Vagina (tissue), 2 donors: ENCODE results near the gene VILL. TPM values are rescaled to one million over a fixed set of nuclear protein-coding genes. Genes with fewer than 3 reads are reported as not detected.
A peak's percentile ranks its signal among the peaks of the same experiment; 100 is the strongest.

ENCODE experiments used
- DNase-seq, 2 donors: peaks; one replicate each; pipeline ENCODE4 v3.0.0-alpha.2; 2017; ENCODE audit errors: extremely low spot score in 2 of 2
- H3K27ac ChIP-seq: fragments of 200-600 bp; sonication (generic); one replicate; pipeline ENCODE4 v1.5.1; 2019
- H3K27me3 ChIP-seq: fragments of 200-600 bp; sonication (generic); one replicate; pipeline ENCODE4 v1.5.1; 2019
- H3K36me3 ChIP-seq, 2 donors: fragments of 200-600 bp; sonication (generic); one replicate each; pipeline ENCODE4 v1.5.1; 2017 to 2019
- H3K4me1 ChIP-seq: fragments of 200-600 bp; sonication (generic); one replicate; pipeline ENCODE4 v1.5.1; 2019
- H3K4me3 ChIP-seq, 2 donors: fragments of 200-600 bp; sonication (generic); 1 replicate in 1 of 2; 2 replicates in 1 of 2; pipeline ENCODE4 v1.5.1; 2016 to 2019
- H3K9me3 ChIP-seq: fragments of 200-600 bp; sonication (generic); one replicate; pipeline ENCODE4 v1.5.1; 2019
- POLR2A ChIP-seq, 2 donors: fragments of 450-650 bp; IDR thresholded peaks; one replicate each; pipeline ENCODE4 v1.6.1; 2017; ENCODE audit warnings: antibody characterized with exemption in 2 of 2, mild to moderate bottlenecking in 2 of 2, moderate library complexity in 2 of 2
- POLR2AphosphoS5 ChIP-seq, 2 donors: sonication (generic); formaldehyde crosslinking; IDR thresholded peaks; one replicate each; pipeline ENCODE4 v1.9.0; 2017; ENCODE audit warnings: antibody characterized with exemption in 2 of 2, mild to moderate bottlenecking in 2 of 2, low read depth in 1 of 2; ENCODE audit not compliant: insufficient read depth in 1 of 2
- intact Hi-C: fragments of 100-400 bp; cut with DNase I; formaldehyde crosslinking; loops from one replicate; pipeline ENCODE4 v1.15.1; 2023
- total RNA-seq: library from RNA; depleted of rRNA; stranded (reverse); fragments of >200 nt; gene quantifications from one replicate; pipeline ENCODE4 v1.2.3, GENCODE V29; 2016
- TF ChIP-seq, protein P1 (sequence below), 3 experiments: fragments of 450-650 bp in 2 of 3; fragments of 200-600 bp in 1 of 3; sonication (generic) in 1 of 3; IDR thresholded peaks; one replicate each; pipeline ENCODE4 v1.5.1; 2017 to 2019; ENCODE audit warnings: antibody characterized with exemption in 3 of 3, mild to moderate bottlenecking in 2 of 3, moderate library complexity in 2 of 3

Gene VILL
- total RNA-seq, 1 donor from 2014 or later = 7.9 TPM

DNA sequence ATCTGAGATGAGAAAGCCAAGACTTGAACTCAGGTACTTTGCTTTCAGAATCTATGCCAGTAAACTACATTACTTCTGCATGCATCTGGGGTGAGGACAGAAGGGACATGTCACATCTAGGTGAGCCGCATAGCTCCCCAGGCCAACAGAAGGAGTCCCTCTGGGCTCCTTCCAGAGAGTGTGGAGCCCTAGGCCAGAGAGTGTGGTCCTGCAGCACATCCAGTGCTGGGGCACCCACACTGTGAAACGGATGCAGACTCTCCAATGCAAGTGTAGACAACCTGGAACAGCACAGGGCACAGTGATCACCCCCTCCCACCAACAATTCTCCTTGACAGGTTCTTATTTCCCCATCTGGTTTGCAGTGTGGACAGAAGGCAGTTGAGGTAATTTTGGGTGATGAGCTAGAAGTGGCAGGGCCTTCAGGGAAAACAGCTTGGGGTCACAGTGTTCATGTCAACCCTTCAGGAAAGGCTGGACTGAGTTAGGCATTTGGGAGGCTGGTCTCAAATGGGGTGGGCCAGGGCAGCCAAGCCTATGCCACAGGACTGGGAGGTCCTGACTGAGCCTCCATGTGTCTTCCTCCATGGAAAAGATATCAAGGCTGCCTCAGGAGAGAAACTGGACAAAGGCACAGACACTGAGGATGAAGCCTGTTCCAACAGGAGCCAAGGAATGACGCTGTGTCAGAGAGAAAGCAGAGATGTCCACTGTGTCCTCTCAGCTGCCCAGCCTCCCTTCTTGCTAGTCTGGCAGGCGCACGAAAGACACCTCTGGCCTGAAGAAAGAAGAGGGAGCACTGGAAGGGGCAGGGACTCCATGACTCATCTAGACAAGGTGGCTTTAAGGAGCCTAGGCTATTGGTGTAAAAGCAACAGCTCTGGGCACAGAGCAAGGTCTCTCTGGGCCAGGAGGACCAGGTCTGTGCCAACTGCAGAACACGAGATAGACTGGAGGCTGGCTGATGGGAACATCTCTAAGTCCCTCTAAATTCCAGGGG, 37.2 kb downstream of the VILL start:
- no peak overlapping the region for H3K4me3 ChIP-seq
- TF ChIP-seq POLR2A (IDR thresholded peaks at IDR 0.05) (no peak), POLR2AphosphoS5 (IDR thresholded peaks at IDR 0.05; ENCODE audit: insufficient read depth in 1 of 2, low read depth in 1 of 2) (no peak)
- TF ChIP-seq, protein P1, sequence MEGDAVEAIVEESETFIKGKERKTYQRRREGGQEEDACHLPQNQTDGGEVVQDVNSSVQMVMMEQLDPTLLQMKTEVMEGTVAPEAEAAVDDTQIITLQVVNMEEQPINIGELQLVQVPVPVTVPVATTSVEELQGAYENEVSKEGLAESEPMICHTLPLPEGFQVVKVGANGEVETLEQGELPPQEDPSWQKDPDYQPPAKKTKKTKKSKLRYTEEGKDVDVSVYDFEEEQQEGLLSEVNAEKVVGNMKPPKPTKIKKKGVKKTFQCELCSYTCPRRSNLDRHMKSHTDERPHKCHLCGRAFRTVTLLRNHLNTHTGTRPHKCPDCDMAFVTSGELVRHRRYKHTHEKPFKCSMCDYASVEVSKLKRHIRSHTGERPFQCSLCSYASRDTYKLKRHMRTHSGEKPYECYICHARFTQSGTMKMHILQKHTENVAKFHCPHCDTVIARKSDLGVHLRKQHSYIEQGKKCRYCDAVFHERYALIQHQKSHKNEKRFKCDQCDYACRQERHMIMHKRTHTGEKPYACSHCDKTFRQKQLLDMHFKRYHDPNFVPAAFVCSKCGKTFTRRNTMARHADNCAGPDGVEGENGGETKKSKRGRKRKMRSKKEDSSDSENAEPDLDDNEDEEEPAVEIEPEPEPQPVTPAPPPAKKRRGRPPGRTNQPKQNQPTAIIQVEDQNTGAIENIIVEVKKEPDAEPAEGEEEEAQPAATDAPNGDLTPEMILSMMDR (IDR thresholded peaks at IDR 0.05) = no peak
- no peaks in the 10 kb centered on the region for H3K36me3 ChIP-seq
- H3K27me3 ChIP-seq = no peaks in the 10 kb centered on the region
- no peaks in the 10 kb centered on the region for H3K9me3 ChIP-seq
- intact Hi-C loops = no loop called here
- H3K27ac ChIP-seq = peak overlapping the region; percentile 95
- peaks cover 77% of the 10 kb centered on the region for H3K4me1 ChIP-seq
- peak in 1 of 2 donors; percentile 84 for DNase-seq

DNA sequence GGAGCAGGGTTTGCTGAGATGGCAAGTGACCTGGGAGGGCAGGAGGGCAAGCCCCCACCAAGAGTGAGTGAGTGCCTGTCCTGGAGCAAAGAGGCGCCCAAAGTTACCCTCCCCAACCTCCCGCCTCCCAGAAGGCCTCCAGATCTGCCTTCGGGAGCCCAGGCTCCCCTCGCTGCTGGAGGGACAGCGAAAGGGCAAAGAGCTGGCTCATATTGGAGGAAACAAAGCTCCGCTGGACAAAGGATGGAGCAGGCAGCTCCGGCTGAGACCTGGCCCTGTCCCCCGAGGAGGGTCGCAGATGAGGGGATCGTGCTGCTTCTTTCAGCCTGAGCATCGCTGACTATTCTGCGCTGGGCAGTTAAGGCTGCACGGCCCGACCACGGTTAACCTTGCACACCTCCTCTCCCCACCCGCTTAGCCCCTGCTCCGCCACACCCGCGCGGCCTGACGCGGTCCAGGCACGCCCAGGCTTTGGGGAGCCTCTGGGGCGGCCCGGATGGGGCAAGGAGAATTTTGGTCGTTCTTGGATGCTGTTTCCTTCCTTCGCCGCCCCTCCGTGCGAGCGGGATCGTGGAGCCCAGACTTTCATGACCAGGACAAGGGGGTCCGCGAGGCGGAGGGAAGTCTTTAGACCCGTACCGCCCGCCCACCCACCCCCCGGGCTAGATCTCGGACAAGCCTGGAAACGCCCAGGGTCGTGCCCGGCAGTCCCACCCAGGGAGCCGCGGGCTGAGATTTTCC, 38.2 kb downstream of the VILL start:
- H3K27ac ChIP-seq = peak overlapping the region; percentile 95
- peak overlapping the region; percentile 80 for H3K4me3 ChIP-seq
- H3K36me3 ChIP-seq = no peaks in the 10 kb centered on the region
- H3K9me3 ChIP-seq = no peaks in the 10 kb centered on the region
- TF ChIP-seq POLR2A (IDR thresholded peaks at IDR 0.05) (no peak), POLR2AphosphoS5 (IDR thresholded peaks at IDR 0.05; ENCODE audit: insufficient read depth in 1 of 2, low read depth in 1 of 2) (no peak)
- TF ChIP-seq, protein P1 (IDR thresholded peaks at IDR 0.05) = no peak
- intact Hi-C loops = no loop called here
- DNase-seq = peak in 1 of 2 donors; percentile 87
- no peaks in the 10 kb centered on the region for H3K27me3 ChIP-seq
- H3K4me1 ChIP-seq = peaks cover 67% of the 10 kb centered on the region

DNA sequence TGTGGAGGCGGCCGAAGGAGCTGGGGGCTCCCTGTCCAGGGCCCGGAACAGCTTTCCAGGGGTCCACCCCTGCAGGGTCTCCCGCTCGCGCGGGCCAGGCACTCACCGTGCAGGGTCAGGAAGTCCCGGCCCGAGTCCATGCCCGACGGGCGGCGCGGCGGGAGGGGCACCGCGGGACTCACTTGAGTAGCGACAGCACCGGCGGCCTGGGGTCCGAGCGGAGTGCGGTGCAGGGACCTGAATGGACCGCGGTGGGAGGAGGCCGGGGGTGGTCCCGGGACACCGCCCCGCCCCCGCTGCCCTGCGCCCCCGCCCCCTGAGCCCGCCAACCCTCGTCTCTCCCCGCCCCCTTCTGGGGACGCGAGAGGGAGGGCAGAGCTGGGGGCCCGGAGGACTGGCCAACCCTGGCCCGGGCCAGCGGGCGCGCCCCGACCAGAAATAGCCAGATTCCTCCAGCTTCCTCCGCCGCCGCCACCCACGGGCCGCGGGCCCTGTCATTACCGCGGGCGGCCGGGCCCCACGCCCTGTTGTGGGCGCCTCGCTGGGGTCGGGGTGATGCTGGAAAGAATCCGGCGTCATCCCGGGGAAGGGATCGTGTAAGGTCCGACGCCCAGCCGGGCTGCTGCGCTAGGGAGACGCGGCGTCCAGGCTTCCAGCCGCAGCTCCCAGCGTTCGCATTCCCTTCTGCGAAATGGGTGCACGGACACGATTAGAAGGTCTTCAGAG, 39.0 kb downstream of the VILL start, which contains the start of gene PLCD1:
TSS of gene PLCD1 (minus strand) at position 243 of the 726 bp plus-strand sequence. CDS start at position 140, 103 bp downstream.
- intact Hi-C loops = no loop called here
- peak in 1 of 2 donors; percentile 88 for DNase-seq
- H3K4me1 ChIP-seq = peaks cover 64% of the 10 kb centered on the region

More for the DNA sequence above, 39.0 kb downstream of the VILL start, which contains the start of gene PLCD1:
- no peaks in the 10 kb centered on the region for H3K27me3 ChIP-seq
- peak; percentile 29 to 89 for TF ChIP-seq POLR2AphosphoS5 (IDR thresholded peaks at IDR 0.05; ENCODE audit: insufficient read depth in 1 of 2, low read depth in 1 of 2)
- TF ChIP-seq, protein P1 (IDR thresholded peaks at IDR 0.05) = peak in 1 of 3 experiments; percentile 22
- TF ChIP-seq POLR2A (IDR thresholded peaks at IDR 0.05) = peak in 1 of 2 donors; percentile 32
- no peaks in the 10 kb centered on the region for H3K36me3 ChIP-seq
- peak within 1 kb of the TSS; percentile 95 for H3K27ac ChIP-seq
- H3K4me3 ChIP-seq = peak within 1 kb of the TSS; percentile 80
- no peaks in the 10 kb centered on the region for H3K9me3 ChIP-seq
